ENCODE results near the gene KLHL34. TPM values are rescaled to one million over a fixed set of nuclear protein-coding genes. Genes with fewer than 3 reads are reported as not detected.

KLHL34 gene
- total and polyA plus RNA-seq, 2 experiments from 2014 or later: 0.81 to 1.1 TPM

GRCh38 chrX:21705225-21705624 is 47.1 kb upstream of the KLHL34 start:
- Histone ChIP-seq H3K36me3 (ENCODE audit: insufficient read depth) (no peaks in the 10 kb centered on the region), H3K27me3 (ENCODE audit: insufficient read depth) (no peaks in the 10 kb centered on the region), H3F3A (replicated peaks; ENCODE audit: low read depth) (no peaks in the 10 kb centered on the region), H2AFZ (no peak overlapping the region), H4K20me1 (replicated peaks; ENCODE audit: insufficient read depth) (no peaks in the 10 kb centered on the region), H3K9me2 (ENCODE audit: insufficient read depth) (no peaks in the 10 kb centered on the region), H3K4me3 (no peak overlapping the region), H3K27ac (ENCODE audit: low read depth) (no peak overlapping the region), H3K79me2 (replicated peaks; ENCODE audit: insufficient read depth) (no peaks in the 10 kb centered on the region), H3K4me2 (no peak overlapping the region), H3K4me1 (ENCODE audit: insufficient read depth) (no peaks in the 10 kb centered on the region)
- no peaks in the 10 kb centered on the region for H3K27me3 Mint-ChIP-seq (ENCODE audit: insufficient read depth, low read depth, poor library complexity)
- DNase-seq (ENCODE audit: low spot score) (no peak), ATAC-seq (no peak)
- H3K4me3 Mint-ChIP-seq: no peak overlapping the region
- no peaks in the 10 kb centered on the region for H3K36me3 Mint-ChIP-seq (ENCODE audit: low read depth)
- H3K9me3 Mint-ChIP-seq: no peaks in the 10 kb centered on the region
- peaks cover 11% of the 10 kb centered on the region; the same call in 2 of the 3 replicates for H3K4me1 Mint-ChIP-seq
- H3K27ac Mint-ChIP-seq: no peak overlapping the region
- no peak for TF ChIP-seq ETS1 (IDR thresholded peaks at IDR 0.05)
- TF ChIP-seq EZH2phosphoT487 (IDR thresholded peaks at IDR 0.05; ENCODE audit: unreplicated experiment): no peak
- TF ChIP-seq CTCF (conservative IDR thresholded peaks at IDR 0.05; ENCODE audit: low read depth in 2 of 2): no peak

GRCh38 chrX:21702725-21703124 is 44.6 kb upstream of the KLHL34 start:
- Histone ChIP-seq H3K27me3 (ENCODE audit: insufficient read depth) (no peaks in the 10 kb centered on the region), H3K27ac (ENCODE audit: low read depth) (no peak overlapping the region), H3K4me1 (ENCODE audit: insufficient read depth) (no peaks in the 10 kb centered on the region), H3K4me3 (no peak overlapping the region), H2AFZ (no peak overlapping the region), H3K4me2 (no peak overlapping the region), H3K79me2 (replicated peaks; ENCODE audit: insufficient read depth) (no peaks in the 10 kb centered on the region), H3F3A (replicated peaks; ENCODE audit: low read depth) (no peaks in the 10 kb centered on the region), H4K20me1 (replicated peaks; ENCODE audit: insufficient read depth) (no peaks in the 10 kb centered on the region), H3K36me3 (ENCODE audit: insufficient read depth) (no peaks in the 10 kb centered on the region), H3K9me2 (ENCODE audit: insufficient read depth) (no peaks in the 10 kb centered on the region)
- Mint-ChIP-seq H3K36me3 (ENCODE audit: low read depth) (no peaks in the 10 kb centered on the region), H3K27ac (no peak overlapping the region), H3K9me3 (no peaks in the 10 kb centered on the region), H3K4me3 (no peak overlapping the region), H3K4me1 (peaks cover 11% of the 10 kb centered on the region; the same call in 2 of the 3 replicates), H3K27me3 (ENCODE audit: insufficient read depth, low read depth, poor library complexity) (no peaks in the 10 kb centered on the region)
- DNase-seq (ENCODE audit: low spot score): no peak
- no peak for ATAC-seq
- no peak for TF ChIP-seq CTCF (conservative IDR thresholded peaks at IDR 0.05; ENCODE audit: low read depth in 2 of 2)
- TF ChIP-seq ETS1 (IDR thresholded peaks at IDR 0.05): no peak
- TF ChIP-seq EZH2phosphoT487 (IDR thresholded peaks at IDR 0.05; ENCODE audit: unreplicated experiment): no peak
- no peak for TF ChIP-seq JUNB (IDR thresholded peaks at IDR 0.05; ENCODE audit: unreplicated experiment)
- no peak for TF ChIP-seq EZH2 (IDR thresholded peaks at IDR 0.05; ENCODE audit: low read depth, unreplicated experiment)
- no peak for TF ChIP-seq REST (IDR thresholded peaks at IDR 0.05; ENCODE audit: unreplicated experiment)
- TF ChIP-seq STAT1 (IDR thresholded peaks at IDR 0.05; ENCODE audit: unreplicated experiment): no peak
- no peak for TF ChIP-seq CREB1 (CRISPR knock-in tag; IDR thresholded peaks at IDR 0.05; ENCODE audit: low read depth)
